ENCODE data around the gene VOPP1. TPM values are rescaled to one million over a fixed set of nuclear protein-coding genes. Genes with fewer than 3 reads are reported as not detected.

Gene VOPP1
- total RNA-seq, 1 experiment from 2014 or later, result 60.2 TPM

GRCh38 chr7:55501611-55502010 is 70.7 kb downstream of the VOPP1 start:
- H3F3A ChIP-seq (ENCODE audit: low read length, unreplicated experiment), result no peaks in the 10 kb centered on the region
- H3K27ac ChIP-seq (ENCODE audit: low read length), result no peak overlapping the region
- H3K27me3 ChIP-seq (ENCODE audit: low read length), result no peaks in the 10 kb centered on the region
- POLR2A ChIA-PET (ENCODE audit: unreplicated experiment), result no interaction called here
- no peaks in the 10 kb centered on the region for H3K36me3 ChIP-seq (ENCODE audit: low read depth, low read length)
- H3K4me1 ChIP-seq (ENCODE audit: insufficient read depth, low read length), result peaks cover 8% of the 10 kb centered on the region; the same call in 1 of the 2 replicates
- no peak overlapping the region for H3K4me3 ChIP-seq (ENCODE audit: low read length)
- TF ChIP-seq CTCF (conservative IDR thresholded peaks at IDR 0.05; ENCODE audit: low read depth, low read length) (no peak), EZH2phosphoT487 (IDR thresholded peaks at IDR 0.05; ENCODE audit: borderline replicate concordance, low read length) (no peak), EZH2 (IDR thresholded peaks at IDR 0.05; ENCODE audit: low read length, unreplicated experiment) (no peak)
- H3K79me2 ChIP-seq (ENCODE audit: low read length), result no peaks in the 10 kb centered on the region
- no peak overlapping the region for H3K9ac ChIP-seq (ENCODE audit: low read length)
- intact Hi-C loops (cut with micrococcal nuclease), result no loop called here
- CTCF ChIA-PET, result no interaction called here
- H2AFZ ChIP-seq (ENCODE audit: low read length), result no peak overlapping the region
- H3K4me2 ChIP-seq (ENCODE audit: low read length), result no peak overlapping the region
- H4K20me1 ChIP-seq (ENCODE audit: low read length), result no peaks in the 10 kb centered on the region
- no peaks in the 10 kb centered on the region for H3K9me2 ChIP-seq (replicated peaks; ENCODE audit: low read length)
- ATAC-seq (no peak), DNase-seq (no peak)
- no peaks in the 10 kb centered on the region for H3K9me3 ChIP-seq (ENCODE audit: low read length)
- BruUV-seq (replicated peaks), result no TSS peak

- no peak overlapping the region for H3K27ac ChIP-seq (ENCODE audit: low read length)
- ATAC-seq, result no peak
- intact Hi-C loops (cut with micrococcal nuclease), result no loop called here
- H3F3A ChIP-seq (ENCODE audit: low read length, unreplicated experiment), result no peaks in the 10 kb centered on the region
- H3K9me3 ChIP-seq (ENCODE audit: low read length), result no peaks in the 10 kb centered on the region
- H3K4me2 ChIP-seq (ENCODE audit: low read length), result no peak overlapping the region
- no peaks in the 10 kb centered on the region for H3K9me2 ChIP-seq (replicated peaks; ENCODE audit: low read length)
- ChIA-PET CTCF (no interaction called here), POLR2A (ENCODE audit: unreplicated experiment) (no interaction called here)
- H3K27me3 ChIP-seq (ENCODE audit: low read length), result no peaks in the 10 kb centered on the region
- H3K4me3 ChIP-seq (ENCODE audit: low read length), result no peak overlapping the region
- BruUV-seq (replicated peaks), result no TSS peak
- H3K9ac ChIP-seq (ENCODE audit: low read length), result no peak overlapping the region
- DNase-seq, result no peak
- no peak overlapping the region for H2AFZ ChIP-seq (ENCODE audit: low read length)
- no peaks in the 10 kb centered on the region for H4K20me1 ChIP-seq (ENCODE audit: low read length)
- H3K4me1 ChIP-seq (ENCODE audit: insufficient read depth, low read length), result peaks cover 7% of the 10 kb centered on the region; the same call in 1 of the 2 replicates
- H3K36me3 ChIP-seq (ENCODE audit: low read depth, low read length), result no peaks in the 10 kb centered on the region
- no peaks in the 10 kb centered on the region for H3K79me2 ChIP-seq (ENCODE audit: low read length)
- TF ChIP-seq EZH2phosphoT487 (IDR thresholded peaks at IDR 0.05; ENCODE audit: borderline replicate concordance, low read length), result no peak
- no peak for TF ChIP-seq EZH2 (IDR thresholded peaks at IDR 0.05; ENCODE audit: low read length, unreplicated experiment)
- no peak for TF ChIP-seq CTCF (conservative IDR thresholded peaks at IDR 0.05; ENCODE audit: low read depth, low read length)
Observed at GRCh38 chr7:55500117-55500756, 72.1 kb downstream of the VOPP1 start.

GRCh38 chr7:55499591-55499990 is 72.7 kb downstream of the VOPP1 start:
- no peaks in the 10 kb centered on the region for H4K20me1 ChIP-seq (ENCODE audit: low read length)

More at GRCh38 chr7:55499591-55499990, 72.7 kb downstream of the VOPP1 start:
- ATAC-seq (no peak), DNase-seq (no peak)
- no peaks in the 10 kb centered on the region for H3K36me3 ChIP-seq (ENCODE audit: low read depth, low read length)
- H3K4me2 ChIP-seq (ENCODE audit: low read length), result no peak overlapping the region
- TF ChIP-seq EZH2 (IDR thresholded peaks at IDR 0.05; ENCODE audit: low read length, unreplicated experiment), result no peak
- no peak for TF ChIP-seq CTCF (conservative IDR thresholded peaks at IDR 0.05; ENCODE audit: low read depth, low read length)
- no peak for TF ChIP-seq EZH2phosphoT487 (IDR thresholded peaks at IDR 0.05; ENCODE audit: borderline replicate concordance, low read length)
- no peaks in the 10 kb centered on the region for H3K9me3 ChIP-seq (ENCODE audit: low read length)
- intact Hi-C loops (cut with micrococcal nuclease), result no loop called here
- H3F3A ChIP-seq (ENCODE audit: low read length, unreplicated experiment), result no peaks in the 10 kb centered on the region
- H3K4me3 ChIP-seq (ENCODE audit: low read length), result no peak overlapping the region
- BruUV-seq (replicated peaks), result no TSS peak
- ChIA-PET POLR2A (ENCODE audit: unreplicated experiment) (no interaction called here), CTCF (no interaction called here)
- no peaks in the 10 kb centered on the region for H3K9me2 ChIP-seq (replicated peaks; ENCODE audit: low read length)
- H3K27ac ChIP-seq (ENCODE audit: low read length), result no peak overlapping the region
- peaks cover under 1% of the 10 kb centered on the region; the same call in 1 of the 2 replicates for H3K4me1 ChIP-seq (ENCODE audit: insufficient read depth, low read length)
- no peak overlapping the region for H3K9ac ChIP-seq (ENCODE audit: low read length)
- H2AFZ ChIP-seq (ENCODE audit: low read length), result no peak overlapping the region
- no peaks in the 10 kb centered on the region for H3K27me3 ChIP-seq (ENCODE audit: low read length)
- H3K79me2 ChIP-seq (ENCODE audit: low read length), result no peaks in the 10 kb centered on the region
